HepG2 (cell line): Measurements from ENCODE around the gene IGHMBP2. TPM values are rescaled to one million over a fixed set of nuclear protein-coding genes. Genes with fewer than 3 reads are reported as not detected.

Experiments used
- ATAC-seq: fragments of 200-7000 bp; cut with Tn5 transposase; 3 replicates; pipeline ENCODE4 v1.9.1; 2020; ENCODE audit warnings: mild to moderate bottlenecking, moderate library complexity
- BruUV-seq: library from RNA; stranded (reverse); fragments of 400-500 nt; replicated peaks from 2 replicates; lab custom pipeline; 2021; lab: Mats Ljungman, UMichigan
- CTCF ChIA-PET: fragments of 300-600 bp; formaldehyde crosslinking; extraction: SDS; loops from one replicate; lab custom pipeline; 2021; ENCODE audit warnings: low total read pairs, inconsistent platforms, low intra/inter-chr PET ratio; lab: Yijun Ruan, JAX
- POLR2A ChIA-PET: fragments of 350-600 bp; sonication (Branson Sonifier 250); formaldehyde crosslinking; loops from one replicate; lab custom pipeline; 2020; ENCODE audit warnings: antibody characterized with exemption, inconsistent platforms; lab: Yijun Ruan, JAX
- DNase-seq: peaks from one replicate; pipeline ENCODE4 v3.0.0-alpha.2; 2015; ENCODE audit warnings: low spot score
- FAIRE-seq: peaks from 3 replicates; lab custom pipeline; 2011; peaks lifted over from hg19 to GRCh38; lab: Jason Lieb, UNC
- H2AFZ ChIP-seq: one replicate; pipeline ENCODE4 v1.6.1; 2011; ENCODE audit warnings: low read length, inconsistent platforms
- H3K27ac ChIP-seq: fragments of 300-600 bp; 3 replicates; pipeline ENCODE4 v1.8.0; 2011; ENCODE audit warnings: mixed run types, mild to moderate bottlenecking, mixed read lengths, low read length, inconsistent platforms; ENCODE audit not compliant: insufficient read depth; ENCODE audit errors: extremely low read length
- H3K27me3 ChIP-seq, 2 experiments: fragments of 200-600 bp in 1 of 2; 2 replicates in 1 of 2; 3 replicates in 1 of 2; pipeline versions ENCODE4 v1.6.0 to v1.8.0; 2011; ENCODE audit warnings: low read length in 2 of 2, mild to moderate bottlenecking in 2 of 2, moderate library complexity in 2 of 2, inconsistent platforms in 1 of 2; ENCODE audit not compliant: insufficient read depth in 2 of 2, control insufficient read depth in 1 of 2
- H3K36me3 ChIP-seq, 2 experiments: fragments of 200-600 bp in 1 of 2; replicated peaks in 1 of 2; 2 replicates in 1 of 2; 3 replicates in 1 of 2; pipeline versions ENCODE4 v1.5.1 to v1.8.0; 2011; ENCODE audit warnings: low read length in 2 of 2, inconsistent platforms in 1 of 2; ENCODE audit not compliant: insufficient read depth in 2 of 2, control insufficient read depth in 1 of 2
- H3K4me1 ChIP-seq: 2 replicates; pipeline ENCODE4 v1.5.1; 2012; ENCODE audit warnings: low read length, inconsistent platforms; ENCODE audit not compliant: insufficient read depth
- H3K4me2 ChIP-seq: 2 replicates; pipeline ENCODE4 v1.6.0; 2011; ENCODE audit warnings: low read depth, low read length, inconsistent platforms
- H3K4me3 ChIP-seq, 3 experiments: fragments of 200-600 bp in 1 of 3; sonication (generic), shearing (Covaris generic) in 1 of 3; replicated peaks in 1 of 3; 2 replicates each; pipeline ENCODE4 v1.5.1; 2011 to 2016; ENCODE audit warnings: low read length in 3 of 3, inconsistent platforms in 2 of 3, low read depth in 2 of 3, mild to moderate bottlenecking in 2 of 3, control low read depth in 1 of 3, mixed read lengths in 1 of 3; ENCODE audit not compliant: insufficient read depth in 1 of 3
- H3K79me2 ChIP-seq: one replicate; pipeline ENCODE4 v1.6.1; 2011; ENCODE audit warnings: low read length, inconsistent platforms; ENCODE audit not compliant: insufficient read depth
- H3K9ac ChIP-seq: 2 replicates; pipeline ENCODE4 v1.6.0; 2011; ENCODE audit warnings: mild to moderate bottlenecking, low read depth, low read length, inconsistent platforms; ENCODE audit not compliant: insufficient read depth
- H3K9me3 ChIP-seq: 2 replicates; pipeline ENCODE4 v1.5.1; 2012; ENCODE audit warnings: mild to moderate bottlenecking, low read length
- H4K20me1 ChIP-seq: 2 replicates; pipeline ENCODE4 v1.6.0; 2011; ENCODE audit warnings: inconsistent platforms, mild to moderate bottlenecking, low read length, moderate library complexity; ENCODE audit not compliant: insufficient read depth
- EP300 ChIP-seq, 3 experiments: sonication (generic) in 1 of 3; formaldehyde crosslinking in 1 of 3; IDR thresholded peaks; 2 replicates each; pipeline versions ENCODE4 v1.5.1 to v1.6.1; 2011 to 2020; ENCODE audit warnings: low read depth in 2 of 3, low read length in 2 of 3, borderline replicate concordance in 1 of 3, improper control_type of control experiment in 1 of 3, mild to moderate bottlenecking in 1 of 3, missing genetic modification reagents in 1 of 3, moderate library complexity in 1 of 3
- KAT2B ChIP-seq: fragments of 150-350 bp; IDR thresholded peaks from 2 replicates; pipeline ENCODE4 v1.6.1; 2014; ENCODE audit warnings: low read depth, low read length, borderline replicate concordance
- KIAA2018 ChIP-seq: sonication (generic); formaldehyde crosslinking; IDR thresholded peaks from 2 replicates; pipeline ENCODE4 v1.5.0; 2020; ENCODE audit warnings: mild to moderate bottlenecking, missing genetic modification reagents, borderline replicate concordance
- KLF9 ChIP-seq: IDR thresholded peaks from 2 replicates; pipeline ENCODE4 v1.6.1; 2016; ENCODE audit warnings: low read depth
- NFKBIZ ChIP-seq: IDR thresholded peaks from 2 replicates; pipeline ENCODE4 v1.6.1; 2018; ENCODE audit warnings: missing genetic modification reagents, missing compliant biosample characterization
- SRF ChIP-seq: IDR thresholded peaks from 2 replicates; pipeline ENCODE4 v1.6.1; 2011; ENCODE audit warnings: mild to moderate bottlenecking, low read depth, low read length, moderate library complexity
- THAP11 ChIP-seq: IDR thresholded peaks from 2 replicates; pipeline ENCODE4 v1.6.1; 2016; ENCODE audit warnings: missing biosample characterization, missing genetic modification reagents
- U2AF2 ChIP-seq: fragments of 200-400 bp; formaldehyde crosslinking; IDR thresholded peaks from 2 replicates; pipeline ENCODE4 v1.6.1; 2017; ENCODE audit warnings: low read depth, mild to moderate bottlenecking, low read length
- ZFP36L2 ChIP-seq: sonication (generic); formaldehyde crosslinking; IDR thresholded peaks from 2 replicates; pipeline ENCODE4 v1.4.0; 2020; ENCODE audit warnings: missing genetic modification reagents
- ZNF597 ChIP-seq: sonication (generic); formaldehyde crosslinking; IDR thresholded peaks from 2 replicates; pipeline ENCODE4 v1.5.0; 2020; ENCODE audit warnings: missing genetic modification reagents
- ZNF607 ChIP-seq: sonication (generic); formaldehyde crosslinking; IDR thresholded peaks from 2 replicates; pipeline ENCODE4 v1.5.1; 2020; ENCODE audit warnings: missing genetic modification reagents, mild to moderate bottlenecking, borderline replicate concordance
- ZNF614 ChIP-seq: IDR thresholded peaks from 2 replicates; pipeline ENCODE4 v1.6.1; 2018; ENCODE audit warnings: missing biosample characterization, missing genetic modification reagents, inconsistent platforms, borderline replicate concordance
- ZNF772 ChIP-seq: sonication (generic); formaldehyde crosslinking; IDR thresholded peaks from 2 replicates; pipeline ENCODE4 v1.5.0; 2020; ENCODE audit warnings: mild to moderate bottlenecking, missing genetic modification reagents
- ZSCAN31 ChIP-seq: sonication (generic); formaldehyde crosslinking; IDR thresholded peaks from 2 replicates; pipeline ENCODE4 v1.5.0; 2020; ENCODE audit warnings: low read depth, mild to moderate bottlenecking, missing genetic modification reagents
- WGBS: methylation state at CpG from one replicate; pipeline ENCODE4 v1.1.6; 2017; ENCODE audit warnings: low lambda C conversion rate; 5-methylcytosine and 5-hydroxymethylcytosine counted together
- in situ Hi-C: cut with HindIII; loops from 2 replicates; pipeline ENCODE4 v1.10.0; 2017; ENCODE audit warnings: low pct_unique_long_range_greater_than_20kb; ENCODE audit not compliant: extremely low pct_ligation_motif_present
- intact Hi-C: fragments of 100-400 bp; cut with micrococcal nuclease; formaldehyde crosslinking; loops from one replicate; pipeline ENCODE4 v1.10.0; 2022; ENCODE audit not compliant: unreplicated experiment
- polyA plus RNA-seq, 8 experiments: library from polyadenylated mRNA; depleted of rRNA in 3 of 8; stranded (reverse) in 7 of 8; unstranded in 1 of 8; fragments of >200 nt; fragmentation: Illumina TruSeq in 4 of 8; extraction: Trizol in 4 of 8; gene quantifications; 2 replicates each; pipeline versions ENCODE4 v1.2.1 to v1.2.3, GENCODE V29; 2011 to 2016; ENCODE audit warnings: low read depth in 4 of 8, missing spikeins in 1 of 8, mixed read lengths in 1 of 8; ENCODE audit not compliant: insufficient read depth in 1 of 8
- total RNA-seq, 5 experiments: library from RNA; depleted of rRNA; stranded (reverse); fragments of >200 nt; fragmentation: Illumina TruSeq; extraction: Trizol; gene quantifications; 2 replicates each; pipeline ENCODE4 v1.2.3, GENCODE V29; 2016; ENCODE audit warnings: low read depth in 1 of 5

The IGHMBP2 gene
- total and polyA plus RNA-seq, 2 of the 13 experiments (the other 11 are each of a cell fraction or from before 2014, with no cell fraction given) = 8.9 to 9.9 TPM

DNA sequence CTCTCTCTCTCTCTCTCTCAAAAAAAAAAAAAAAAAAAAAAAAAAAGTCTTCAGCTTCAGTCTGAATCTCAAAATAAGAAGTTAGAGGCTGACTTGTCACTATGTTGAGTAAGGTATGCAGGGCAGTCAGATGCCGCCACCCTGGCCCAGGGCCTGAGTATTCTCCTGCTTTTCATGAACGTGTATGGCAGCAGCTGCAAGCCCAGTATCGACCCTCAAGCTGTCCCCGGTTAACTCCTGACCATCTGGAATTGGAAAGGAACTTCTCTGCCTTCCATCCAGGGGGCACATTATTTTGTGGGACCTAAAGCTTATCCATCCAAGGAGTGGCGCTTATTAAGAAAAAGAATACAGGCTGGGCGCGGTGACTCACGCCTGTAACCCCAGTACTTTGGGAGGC is 65.7 kb downstream of the IGHMBP2 start (continued):
- TF ChIP-seq ZNF597 (CRISPR knock-in tag) (no peak), NFKBIZ (no peak), KAT2B (no peak), ZNF607 (no peak)
- TF ChIP-seq, all 625 proteins: peak for 0

GRCh38 chr11:68970921-68971636 is 67.4 kb downstream of the IGHMBP2 start:
- in situ Hi-C loops (no loop called here), intact Hi-C loops (no loop called here)
- Histone ChIP-seq H3K36me3 (no peaks in the 10 kb centered on the region), H3K79me2 (no peaks in the 10 kb centered on the region), H3K4me2 (no peak overlapping the region), H3K9ac (no peak overlapping the region), H3K27me3 (peaks cover 0 to 11% of the 10 kb centered on the region in 2 experiments; a peak in 3 of 5 replicates), H3K4me1 (no peaks in the 10 kb centered on the region), H3K27ac (no peak overlapping the region), H2AFZ (no peak overlapping the region), H4K20me1 (no peaks in the 10 kb centered on the region), H3K4me3 (no peak overlapping the region), H3K9me3 (no peaks in the 10 kb centered on the region)
- BruUV-seq = no TSS peak
- POLR2A ChIA-PET = no interaction called here
- CTCF ChIA-PET = no interaction called here
- TF ChIP-seq ZSCAN31 (CRISPR knock-in tag) (no peak), ZNF614 (CRISPR knock-in tag) (no peak), EP300 (IDR thresholded peaks at IDR 0.05; ENCODE audit: low read depth in 2 of 2, low read length in 2 of 2) (no peak), EP300 (CRISPR knock-in tag; IDR thresholded peaks at IDR 0.05; ENCODE audit: borderline replicate concordance) (no peak), SRF (no peak), ZNF772 (CRISPR knock-in tag) (no peak), U2AF2 (no peak), KLF9 (CRISPR knock-in tag) (no peak), ZFP36L2 (no peak), KIAA2018 (CRISPR knock-in tag) (no peak), THAP11 (CRISPR knock-in tag) (no peak)
- FAIRE-seq (no peak), ATAC-seq (no peak), DNase-seq (no peak)
- 28% methylated on average over 7 of the region's 8 CpGs for WGBS
